AG10803 (cell line): ENCODE results near the gene GDPD2.

Experiments
- DNase-seq: peaks from one replicate; pipeline ENCODE4 v3.0.0; 2010; ENCODE audit warnings: low read depth
- H3K4me3 ChIP-seq: 2 replicates; pipeline ENCODE4 v1.5.1; 2011; ENCODE audit warnings: mild to moderate bottlenecking, low read length, control low read depth
- CTCF ChIP-seq: conservative IDR thresholded peaks from 2 replicates; pipeline ENCODE4 v1.5.1; 2011; ENCODE audit warnings: mild to moderate bottlenecking, low read length, control low read depth, inconsistent platforms

Gene GDPD2

DNA sequence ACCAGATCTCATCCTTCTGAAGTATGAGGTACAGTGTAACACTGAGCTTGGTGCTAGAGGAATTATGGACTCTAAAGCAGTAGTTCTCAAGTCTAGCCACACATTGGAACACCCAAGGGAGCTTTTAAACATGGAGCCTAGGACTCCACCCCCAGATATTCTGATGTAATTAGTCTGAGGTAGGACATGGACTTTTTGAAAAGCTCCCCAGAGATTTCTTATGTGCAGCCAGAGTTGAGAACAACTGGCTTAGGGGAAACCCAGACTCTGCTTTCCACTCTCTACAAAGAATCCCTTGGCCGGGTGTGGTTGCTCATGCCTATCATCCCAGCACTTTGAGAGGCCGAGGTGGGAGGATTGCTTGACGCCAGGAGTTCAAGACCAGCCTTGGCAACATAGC lies 11.6 kb upstream of the GDPD2 start:
- no peak for TF ChIP-seq CTCF
- no peak for DNase-seq

DNA sequence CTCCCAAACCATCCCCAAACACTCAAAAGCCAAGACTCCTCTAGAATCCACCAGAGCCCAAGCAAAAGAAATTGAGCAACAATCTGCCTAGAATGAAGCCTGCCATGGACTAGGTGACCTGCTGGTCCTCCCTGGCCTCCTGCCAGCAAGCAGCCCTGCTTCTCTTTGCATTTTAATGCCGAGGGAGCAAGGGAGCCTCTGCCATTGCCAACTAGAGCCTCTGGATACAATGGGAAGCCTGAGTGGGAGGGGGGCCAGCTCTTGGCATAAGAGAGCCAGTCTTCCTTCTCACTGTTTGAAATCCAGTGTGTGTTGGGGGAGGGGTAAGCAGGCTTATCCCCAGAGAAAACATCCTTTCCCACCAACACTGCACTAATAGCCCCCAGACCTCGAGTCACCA lies 1.5 kb upstream of the GDPD2 start:
- no peak overlapping the region for H3K4me3 ChIP-seq
- no peak for TF ChIP-seq CTCF
- DNase-seq = no peak

More for the DNA sequence above, 11.6 kb upstream of the GDPD2 start:
- no peak overlapping the region for H3K4me3 ChIP-seq

DNA sequence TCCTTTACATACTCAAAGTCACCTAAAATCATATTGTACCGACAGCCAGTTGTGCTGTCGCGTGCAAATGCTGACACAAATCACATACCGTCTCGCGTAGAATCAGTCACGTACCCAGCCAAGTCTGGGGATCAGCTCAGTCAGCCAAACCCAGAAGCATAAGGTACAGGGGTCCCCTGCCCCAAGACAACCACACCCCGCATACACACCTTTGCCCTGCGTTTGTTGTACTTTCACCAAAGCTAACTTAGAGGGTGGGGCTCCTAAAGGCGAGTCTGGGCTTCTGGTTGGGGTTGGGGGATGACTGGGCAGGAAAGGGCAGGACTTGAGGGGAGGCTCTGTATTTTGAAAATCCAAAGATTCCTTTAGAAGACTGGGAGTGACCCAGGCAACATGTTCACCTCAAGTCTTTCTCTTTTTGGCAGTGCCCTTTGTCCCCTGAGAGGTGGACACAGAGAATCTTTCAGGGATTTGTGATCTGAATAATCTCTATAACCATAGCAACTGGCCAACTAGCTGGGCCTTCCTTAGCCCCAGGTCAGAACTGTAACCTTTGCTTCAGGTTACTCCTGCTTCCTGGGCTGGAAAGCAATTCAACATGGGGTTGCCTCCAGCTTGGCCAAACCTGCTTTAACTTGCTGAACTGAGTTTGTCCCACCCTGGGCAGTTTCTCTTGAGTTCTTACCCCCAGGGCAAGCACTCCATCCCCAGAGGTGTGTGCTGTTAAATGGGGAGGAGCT lies 992 bp downstream of the GDPD2 start:
- TF ChIP-seq CTCF = no peak
- no peak for DNase-seq
- H3K4me3 ChIP-seq = no peak overlapping the region

DNA sequence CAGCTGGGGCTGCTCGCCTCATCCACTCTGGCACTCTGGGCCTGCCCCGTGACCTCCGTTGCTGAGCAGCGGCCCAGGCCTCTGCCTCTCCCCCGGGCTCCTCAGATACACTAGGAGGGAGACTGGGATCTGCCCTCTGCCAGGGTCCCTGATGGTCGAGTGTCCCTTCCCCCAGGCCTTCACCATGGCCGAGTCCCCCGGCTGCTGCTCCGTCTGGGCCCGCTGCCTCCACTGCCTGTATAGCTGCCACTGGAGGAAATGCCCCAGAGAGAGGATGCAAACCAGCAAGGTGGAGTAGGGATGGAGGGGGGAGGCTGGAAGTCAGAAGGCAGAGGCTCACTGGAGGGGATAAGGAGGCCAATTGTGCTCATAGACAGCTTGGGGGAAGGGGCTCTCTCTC lies 1.7 kb downstream of the GDPD2 start:
- TF ChIP-seq CTCF = no peak
- no peak for DNase-seq
- H3K4me3 ChIP-seq = no peak overlapping the region

DNA sequence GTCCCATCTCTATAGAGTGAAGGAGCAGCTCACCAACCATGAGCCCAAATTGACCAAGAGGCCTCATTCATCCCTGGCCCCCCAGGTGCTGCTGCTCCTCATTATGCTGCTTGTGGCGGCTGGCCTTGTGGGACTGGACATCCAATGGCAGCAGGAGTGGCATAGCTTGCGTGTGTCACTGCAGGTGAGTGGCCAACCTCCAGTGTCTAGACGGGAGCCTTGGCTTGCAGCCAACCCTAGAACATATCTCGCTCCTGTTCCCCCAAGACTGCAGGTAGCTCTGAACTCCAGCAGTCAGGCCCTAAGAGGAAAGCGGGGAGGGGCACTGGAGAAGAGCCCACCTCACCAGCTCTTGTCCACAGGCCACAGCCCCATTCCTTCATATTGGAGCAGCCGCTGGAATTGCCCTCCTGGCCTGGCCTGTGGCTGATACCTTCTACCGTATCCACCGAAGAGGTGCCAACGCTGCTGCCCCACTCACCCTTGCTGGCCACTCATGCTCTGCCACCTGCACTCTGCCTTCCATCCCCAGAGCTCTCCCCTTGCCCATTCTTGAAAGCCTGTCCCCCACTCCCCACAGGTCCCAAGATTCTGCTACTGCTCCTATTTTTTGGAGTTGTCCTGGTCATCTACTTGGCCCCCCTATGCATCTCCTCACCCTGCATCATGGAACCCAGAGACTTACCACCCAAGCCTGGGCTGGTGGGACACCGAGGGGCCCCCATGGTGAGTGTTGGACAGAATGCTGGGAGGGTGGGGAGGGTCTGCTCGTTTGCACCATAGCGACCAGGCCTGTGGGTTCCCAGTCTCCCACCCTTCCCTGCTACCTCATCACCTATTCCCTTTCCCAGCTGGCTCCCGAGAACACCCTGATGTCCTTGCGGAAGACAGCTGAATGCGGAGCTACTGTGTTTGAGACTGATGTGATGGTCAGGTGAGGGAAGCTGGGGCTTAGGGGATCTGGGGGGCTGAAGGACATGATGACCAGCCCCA lies 3.5 kb downstream of the GDPD2 start:
- DNase-seq = no peak

GRCh38 chrX:70427365-70427764 lies 4.3 kb downstream of the GDPD2 start:
- no peak for TF ChIP-seq CTCF
- DNase-seq = no peak
- H3K4me3 ChIP-seq = no peak overlapping the region

More for the DNA sequence above, 3.5 kb downstream of the GDPD2 start:
- H3K4me3 ChIP-seq = no peak overlapping the region
- no peak for TF ChIP-seq CTCF
